Activated CD4-positive, alpha-beta memory T cell treated with anti-CD3 and anti-CD28 coated beads, Interleukin-2, amount 10 ng/mL, durations not matched to agents 7 days and 5 days (primary cell): ENCODE data around the gene CPSF3. TPM values are rescaled to one million over a fixed set of nuclear protein-coding genes. Genes with fewer than 3 reads are reported as not detected.
"Not testable (repeated sequence)": the region's sequence is repeated elsewhere in the genome, so short reads cannot be mapped to it uniquely, and the experiment has no call there.

Experiments
- CTCF ChIA-PET: fragments of 350-600 bp; sonication (Branson Sonifier 250); formaldehyde crosslinking; loops from one replicate; lab custom pipeline; 2021; ENCODE audit warnings: antibody characterized with exemption, inconsistent platforms; lab: Charles Lee
- POLR2A ChIA-PET: fragments of 350-600 bp; sonication (Branson Sonifier 250); formaldehyde crosslinking; loops from one replicate; lab custom pipeline; 2021; ENCODE audit warnings: antibody characterized with exemption; lab: Charles Lee
- DNase-seq: peaks from one replicate; pipeline ENCODE4 v3.0.0-alpha.2; 2020
- H3K27ac Mint-ChIP-seq: one replicate; pipeline ENCODE4 v1.8.0; 2021; ENCODE audit warnings: mild to moderate bottlenecking, mixed read lengths
- H3K27me3 Mint-ChIP-seq: one replicate; pipeline ENCODE4 v1.8.0; 2021; ENCODE audit warnings: mixed read lengths
- H3K36me3 Mint-ChIP-seq: one replicate; pipeline ENCODE4 v1.8.0; 2021; ENCODE audit warnings: low read depth, mixed read lengths
- H3K4me1 Mint-ChIP-seq: one replicate; pipeline ENCODE4 v1.8.0; 2021; ENCODE audit warnings: mixed read lengths
- H3K4me3 Mint-ChIP-seq: one replicate; pipeline ENCODE4 v1.8.0; 2021; ENCODE audit warnings: mild to moderate bottlenecking, mixed read lengths
- H3K9me3 Mint-ChIP-seq: one replicate; pipeline ENCODE4 v1.8.0; 2021; ENCODE audit warnings: mixed read lengths
- total RNA-seq, 2 experiments: library from RNA; stranded (reverse); gene quantifications; one replicate each; pipeline ENCODE4 v1.2.3, GENCODE V29; 2021

Gene CPSF3
- total RNA-seq, 2 experiments from 2014 or later: 49.7 to 51.7 TPM

DNA sequence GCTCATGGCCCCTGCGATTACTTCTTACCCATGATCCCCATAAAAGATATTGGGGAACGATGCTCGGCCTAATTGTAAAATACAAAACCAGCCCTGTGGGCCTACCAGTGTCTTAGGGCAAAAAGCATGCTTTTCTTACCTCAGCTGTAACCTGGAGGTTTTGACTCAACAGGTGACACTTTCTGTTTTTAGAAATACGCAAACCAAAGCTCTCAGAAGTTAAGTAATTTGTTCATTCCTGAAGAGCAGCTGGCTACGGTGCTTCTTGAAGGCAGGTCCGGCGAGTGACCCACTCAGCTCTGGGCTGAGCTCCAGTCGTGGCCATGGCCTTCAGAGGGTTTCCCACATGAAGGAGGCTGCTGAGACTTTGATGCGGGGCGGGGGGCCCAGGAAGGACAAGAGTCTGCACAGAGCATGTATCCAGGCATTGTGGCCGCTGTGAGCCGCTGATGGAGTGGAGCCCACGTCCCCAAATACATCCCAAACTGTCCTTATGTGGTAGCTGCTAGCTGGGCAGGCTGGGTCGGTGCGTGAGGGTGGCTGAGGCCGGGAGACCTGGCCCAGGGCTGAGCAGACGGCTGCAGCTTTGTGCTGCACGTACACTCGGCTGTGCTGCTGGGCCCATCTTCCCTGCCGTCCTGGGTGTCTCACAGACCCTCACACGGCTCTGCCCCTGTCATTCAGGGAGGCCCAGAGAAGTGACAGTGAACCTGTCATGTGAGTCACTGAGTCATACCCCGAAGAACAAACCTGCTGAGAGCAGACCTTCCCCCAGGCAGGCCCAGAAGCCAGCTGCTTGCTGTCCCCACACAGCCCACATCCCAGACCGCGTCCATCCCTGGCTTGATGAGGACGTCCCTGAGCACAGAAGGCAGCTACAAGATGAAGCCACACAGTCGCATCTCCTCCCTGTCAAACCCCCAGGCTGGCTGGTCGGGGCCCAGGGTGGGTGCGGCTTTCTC lies 34.2 kb upstream of the CPSF3 start:
- POLR2A ChIA-PET: no interaction called here
- Mint-ChIP-seq H3K4me1 (no peaks in the 10 kb centered on the region), H3K27me3 (no peaks in the 10 kb centered on the region), H3K27ac (no peak overlapping the region), H3K4me3 (no peak overlapping the region), H3K36me3 (no peaks in the 10 kb centered on the region), H3K9me3 (no peaks in the 10 kb centered on the region)
- CTCF ChIA-PET: interaction anchor here (1.4 kb wide), 1 partner anchor 8 kb away, joined by 3 read pairs; no protein-coding TSS in a partner anchor
- DNase-seq: no peak

DNA sequence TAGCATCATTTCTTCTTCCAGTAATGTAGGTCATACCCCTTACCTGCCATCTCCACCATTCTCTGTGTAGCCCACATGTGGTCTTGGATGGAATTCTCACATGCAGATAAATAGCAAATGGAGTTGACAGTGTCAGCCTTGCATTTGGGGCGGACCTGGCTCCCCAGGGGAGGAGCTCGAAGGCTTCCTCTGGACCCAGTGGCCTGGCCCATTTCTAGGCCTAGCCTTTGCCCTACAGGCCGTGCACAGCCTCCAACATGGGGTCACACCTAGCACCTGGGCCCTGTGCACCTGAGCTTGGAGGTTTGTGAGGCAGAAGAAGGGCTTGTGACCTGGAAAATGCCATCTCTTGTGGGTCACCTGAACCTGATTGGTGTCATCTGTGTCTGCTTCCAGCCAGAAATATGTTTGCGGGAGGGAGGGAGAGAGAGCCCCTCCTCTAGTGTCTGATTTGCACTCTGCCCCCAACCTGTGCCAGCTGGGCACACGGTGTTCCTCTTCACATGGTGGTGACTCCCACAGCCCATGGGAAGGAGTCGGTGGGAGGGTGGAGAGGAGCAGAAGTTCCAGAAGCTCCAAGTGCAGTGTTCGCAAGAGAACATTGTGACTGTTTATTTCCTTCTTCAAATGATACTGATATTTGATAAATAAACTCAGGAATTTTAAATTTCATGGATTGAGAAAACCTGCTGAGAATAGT lies 33.2 kb upstream of the CPSF3 start:
- Mint-ChIP-seq H3K36me3 (no peaks in the 10 kb centered on the region), H3K27ac (no peak overlapping the region), H3K9me3 (no peaks in the 10 kb centered on the region), H3K4me3 (no peak overlapping the region), H3K27me3 (no peaks in the 10 kb centered on the region), H3K4me1 (no peaks in the 10 kb centered on the region)
- ChIA-PET CTCF (no interaction called here), POLR2A (no interaction called here)
- no peak for DNase-seq

DNA sequence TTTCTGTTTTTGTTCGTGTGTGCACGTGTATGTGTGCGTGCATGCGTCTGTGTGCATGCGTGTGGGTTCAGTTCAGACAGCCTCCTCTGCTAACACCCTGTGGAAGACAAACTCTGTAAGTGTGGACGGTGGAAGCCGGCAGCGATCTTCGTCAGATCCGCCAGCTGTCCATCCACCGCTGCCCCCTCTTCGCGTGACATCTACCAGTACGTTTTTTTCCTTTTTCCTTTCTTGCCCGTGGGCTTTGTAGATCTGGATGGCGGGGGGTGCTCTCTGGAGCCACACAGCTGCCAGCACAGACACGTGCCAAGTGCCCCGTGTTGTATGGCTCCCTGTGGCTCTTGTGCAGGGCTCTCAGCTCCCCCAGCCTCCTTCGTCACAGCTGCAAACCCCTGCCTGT lies 32.5 kb upstream of the CPSF3 start:
- Mint-ChIP-seq H3K4me3 (no peak overlapping the region), H3K9me3 (no peaks in the 10 kb centered on the region), H3K27me3 (no peaks in the 10 kb centered on the region), H3K36me3 (no peaks in the 10 kb centered on the region), H3K27ac (no peak overlapping the region), H3K4me1 (no peaks in the 10 kb centered on the region)
- no peak for DNase-seq
- POLR2A ChIA-PET: no interaction called here
- CTCF ChIA-PET: no interaction called here

DNA sequence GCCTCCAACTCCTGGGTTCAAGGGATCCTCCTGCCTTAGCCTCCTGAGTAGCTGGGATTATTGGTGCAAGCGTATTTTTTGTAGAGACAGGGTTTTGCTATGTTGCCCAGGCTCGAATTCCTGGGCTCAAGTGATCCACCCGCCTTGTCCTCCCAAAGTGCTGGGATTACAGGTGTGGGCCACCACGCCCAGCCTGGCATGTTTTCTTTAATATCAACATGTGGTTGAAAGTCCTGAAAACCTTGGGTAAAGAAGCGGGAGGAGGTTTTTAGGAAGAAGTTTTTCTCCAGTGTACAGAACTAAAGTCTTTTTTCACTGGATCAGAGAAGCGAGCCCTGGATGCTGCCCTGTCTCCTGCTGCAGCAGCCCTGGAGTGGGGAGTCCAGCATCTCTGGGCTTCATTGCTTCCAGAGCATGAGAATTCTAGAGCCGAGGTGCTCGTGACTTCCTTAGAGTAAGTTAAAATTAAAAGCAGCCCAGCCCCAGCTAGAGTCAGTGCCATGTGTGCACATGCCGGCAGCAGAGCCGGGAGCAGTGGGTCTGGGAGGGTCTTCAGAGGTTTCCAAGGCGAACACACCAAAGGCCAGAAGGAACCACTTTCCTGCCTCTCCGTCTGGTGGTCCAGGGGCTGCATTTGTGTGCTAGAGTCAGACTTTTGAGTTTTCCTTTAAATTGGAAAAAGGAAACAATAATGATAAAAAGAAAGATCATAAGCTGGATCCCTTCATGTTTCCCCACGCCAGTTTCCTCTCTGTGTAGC lies 31.3 kb upstream of the CPSF3 start:
- ChIA-PET CTCF (no interaction called here), POLR2A (no interaction called here)
- H3K36me3 Mint-ChIP-seq: no peaks in the 10 kb centered on the region
- H3K27me3 Mint-ChIP-seq: no peaks in the 10 kb centered on the region
- H3K27ac Mint-ChIP-seq: no peak overlapping the region
- DNase-seq: no peak
- no peaks in the 10 kb centered on the region for H3K4me1 Mint-ChIP-seq
- H3K4me3 Mint-ChIP-seq: no peak overlapping the region
- no peaks in the 10 kb centered on the region for H3K9me3 Mint-ChIP-seq

DNA sequence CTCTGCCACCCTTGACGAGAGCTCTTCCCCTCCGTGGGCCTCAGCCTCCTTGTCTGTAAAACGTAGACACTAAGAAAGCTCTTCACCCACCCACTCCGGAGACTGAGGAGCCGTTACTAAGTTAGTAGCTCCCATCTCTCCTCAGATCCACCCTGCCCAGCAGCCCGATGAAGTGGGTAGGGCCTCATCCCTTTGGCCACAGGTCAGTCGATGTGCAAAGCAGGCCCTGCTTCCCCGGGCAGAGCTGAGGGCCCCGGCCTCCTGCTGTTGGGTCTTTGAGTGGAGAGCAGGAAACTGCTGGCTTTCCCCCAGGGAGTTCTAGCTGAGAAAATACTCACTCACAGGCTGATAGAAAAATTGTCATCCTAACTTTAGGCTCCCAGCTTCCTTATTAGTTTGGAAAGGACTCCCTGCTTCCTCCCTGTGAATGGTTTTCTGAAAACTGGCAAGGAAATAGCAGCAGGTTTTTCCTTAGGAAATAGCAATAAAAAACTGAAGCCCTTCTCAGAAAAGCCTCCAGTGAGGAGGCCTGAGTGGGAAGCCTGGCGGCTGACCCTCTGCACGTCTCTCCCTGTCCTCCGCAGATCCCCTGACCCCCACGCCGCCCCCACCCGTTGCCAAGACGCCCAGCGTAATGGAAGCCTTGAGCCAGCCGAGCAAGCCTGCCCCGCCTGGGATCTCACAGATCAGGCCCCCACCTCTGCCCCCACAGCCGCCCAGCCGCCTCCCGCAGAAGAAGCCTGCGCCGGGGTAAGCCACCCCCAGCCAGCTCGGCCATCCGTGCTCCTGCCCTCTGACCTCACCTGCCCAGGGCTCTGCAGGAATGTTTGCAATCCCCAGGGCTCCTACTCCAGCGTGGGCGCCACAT lies 30.3 kb upstream of the CPSF3 start:
- no peak for DNase-seq
- Mint-ChIP-seq H3K27ac (no peak overlapping the region), H3K4me3 (no peak overlapping the region), H3K36me3 (no peaks in the 10 kb centered on the region), H3K9me3 (no peaks in the 10 kb centered on the region), H3K4me1 (no peaks in the 10 kb centered on the region), H3K27me3 (no peaks in the 10 kb centered on the region)
- ChIA-PET CTCF (no interaction called here), POLR2A (no interaction called here)

DNA sequence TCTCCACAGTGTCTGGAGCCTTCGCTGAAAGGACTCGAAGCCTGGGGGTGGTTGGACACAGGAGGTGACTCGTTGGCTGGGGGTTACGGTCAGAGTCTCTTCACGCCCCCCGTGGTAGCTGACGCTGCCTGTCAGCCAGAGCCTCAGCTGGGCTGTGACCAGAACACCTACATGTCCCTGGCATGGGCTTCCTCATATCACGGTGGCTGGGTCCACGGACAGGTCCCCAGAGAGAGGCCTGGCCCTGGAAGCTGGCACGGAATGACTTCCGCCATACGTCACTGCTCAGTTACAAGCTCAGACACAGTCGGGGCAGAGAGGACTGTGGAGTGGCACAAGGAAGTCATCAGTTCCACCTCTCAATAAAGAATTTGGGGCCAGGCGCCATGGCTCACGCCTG lies 28.6 kb upstream of the CPSF3 start:
- no peaks in the 10 kb centered on the region for H3K4me1 Mint-ChIP-seq
- CTCF ChIA-PET: no interaction called here
- no peak overlapping the region for H3K4me3 Mint-ChIP-seq
- H3K36me3 Mint-ChIP-seq: no peaks in the 10 kb centered on the region
- H3K9me3 Mint-ChIP-seq: no peaks in the 10 kb centered on the region
- no peak for DNase-seq
- H3K27me3 Mint-ChIP-seq: no peaks in the 10 kb centered on the region
- POLR2A ChIA-PET: no interaction called here
- H3K27ac Mint-ChIP-seq: no peak overlapping the region

DNA sequence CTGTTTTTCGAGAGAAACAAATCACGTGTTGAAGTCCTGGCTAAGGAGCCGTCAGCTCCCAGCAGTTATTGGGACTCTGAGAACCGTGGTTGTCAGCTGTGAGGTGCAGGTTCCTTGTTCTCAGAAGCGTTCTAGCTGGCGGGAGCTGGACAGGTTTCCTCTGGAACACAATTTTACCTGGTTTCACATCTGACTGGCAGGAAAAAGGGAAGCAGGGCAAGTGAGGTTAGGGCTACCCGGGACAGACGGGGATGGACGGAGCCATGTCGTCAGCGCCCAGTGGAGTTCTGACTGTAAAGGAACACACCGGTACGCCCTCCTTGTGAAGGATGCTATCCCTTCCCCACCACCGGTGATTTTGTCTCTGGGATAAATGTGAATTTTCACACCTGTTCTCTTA lies 26.3 kb upstream of the CPSF3 start:
- Mint-ChIP-seq H3K36me3 (no peaks in the 10 kb centered on the region), H3K4me3 (no peak overlapping the region), H3K27me3 (peaks cover 1% of the 10 kb centered on the region), H3K4me1 (peaks cover 5% of the 10 kb centered on the region), H3K9me3 (no peaks in the 10 kb centered on the region), H3K27ac (no peak overlapping the region)
- CTCF ChIA-PET: interaction anchor here (0.8 kb wide), 1 partner anchor 9 kb away, joined by 3 read pairs; no protein-coding TSS in a partner anchor
- POLR2A ChIA-PET: no interaction called here
- DNase-seq: no peak

DNA sequence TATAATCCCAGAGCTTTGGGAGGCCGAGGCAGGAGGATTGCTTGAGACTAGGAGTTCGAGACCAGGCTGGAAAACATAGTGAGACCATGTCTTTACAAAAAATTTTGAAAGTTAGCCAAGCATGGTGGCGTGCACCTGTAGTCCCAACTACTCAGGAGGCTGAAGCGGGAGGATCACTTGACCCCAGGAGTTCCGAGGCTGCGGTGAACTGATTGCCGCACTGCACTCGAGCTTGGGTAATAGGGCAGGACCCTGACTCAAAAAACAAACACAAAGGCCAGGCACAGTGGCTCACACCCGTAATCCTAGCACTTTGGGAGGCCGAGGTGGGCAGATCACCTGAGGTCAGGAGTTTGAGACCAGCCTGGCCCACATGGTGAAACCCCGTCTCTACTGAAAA lies 25.2 kb upstream of the CPSF3 start:
- H3K4me1 Mint-ChIP-seq, H3K27me3 Mint-ChIP-seq, H3K36me3 Mint-ChIP-seq, H3K27ac Mint-ChIP-seq, H3K4me3 Mint-ChIP-seq, POLR2A ChIA-PET, H3K9me3 Mint-ChIP-seq, DNase-seq: not testable (repeated sequence)
- CTCF ChIA-PET: interaction anchor here (0.8 kb wide), 1 partner anchor 10 kb away, joined by 3 read pairs; no protein-coding TSS in a partner anchor

DNA sequence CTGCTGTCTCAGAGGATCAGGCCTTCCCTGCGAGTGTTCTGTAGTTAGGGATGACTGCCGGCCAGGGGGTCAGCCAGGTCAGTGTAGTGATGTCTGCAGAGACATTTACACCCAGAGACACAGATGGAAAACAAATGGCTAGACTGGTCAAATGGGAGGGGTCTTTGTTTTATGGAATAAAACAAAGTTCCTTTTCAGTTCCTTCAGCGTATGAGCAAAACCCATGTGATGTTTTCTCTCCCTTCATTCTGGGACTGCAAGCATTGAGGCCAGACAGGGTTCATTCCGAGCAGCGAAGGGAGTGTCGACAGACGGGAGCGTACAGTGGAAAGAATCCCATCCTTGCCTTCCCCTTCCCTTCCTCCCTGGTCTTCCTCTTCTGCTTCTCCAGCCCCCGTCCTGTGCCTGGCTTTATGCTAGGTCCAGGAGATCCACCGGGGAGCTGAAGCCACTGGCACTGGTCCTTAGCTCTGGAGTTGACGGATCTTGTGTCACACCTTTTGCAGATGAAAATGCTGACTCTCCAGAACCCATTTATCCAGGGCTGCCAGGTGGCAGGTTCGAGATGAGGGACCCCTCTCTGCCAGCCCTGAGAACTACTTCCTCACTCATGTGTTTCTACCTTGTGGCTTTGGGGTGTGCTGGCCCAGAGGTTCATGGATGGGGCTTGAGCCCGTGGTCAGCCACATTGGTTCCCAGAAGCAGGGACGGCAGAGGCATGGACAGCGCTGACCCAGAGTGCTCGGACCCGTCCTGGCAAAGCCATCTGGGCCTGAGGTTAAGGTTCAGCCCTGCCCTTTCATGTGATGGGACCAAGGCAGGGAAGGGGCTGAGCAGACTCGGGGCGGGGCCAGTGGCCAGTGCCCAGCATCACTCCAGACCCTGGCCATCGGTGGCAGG lies 24.3 kb upstream of the CPSF3 start:
- CTCF ChIA-PET: no interaction called here
- peaks cover 5% of the 10 kb centered on the region for H3K4me1 Mint-ChIP-seq
- peaks cover 1% of the 10 kb centered on the region for H3K27me3 Mint-ChIP-seq
- no peak for DNase-seq
- no peaks in the 10 kb centered on the region for H3K9me3 Mint-ChIP-seq
- H3K27ac Mint-ChIP-seq: no peak overlapping the region
- POLR2A ChIA-PET: no interaction called here
- peaks cover 6% of the 10 kb centered on the region for H3K36me3 Mint-ChIP-seq
- no peak overlapping the region for H3K4me3 Mint-ChIP-seq

DNA sequence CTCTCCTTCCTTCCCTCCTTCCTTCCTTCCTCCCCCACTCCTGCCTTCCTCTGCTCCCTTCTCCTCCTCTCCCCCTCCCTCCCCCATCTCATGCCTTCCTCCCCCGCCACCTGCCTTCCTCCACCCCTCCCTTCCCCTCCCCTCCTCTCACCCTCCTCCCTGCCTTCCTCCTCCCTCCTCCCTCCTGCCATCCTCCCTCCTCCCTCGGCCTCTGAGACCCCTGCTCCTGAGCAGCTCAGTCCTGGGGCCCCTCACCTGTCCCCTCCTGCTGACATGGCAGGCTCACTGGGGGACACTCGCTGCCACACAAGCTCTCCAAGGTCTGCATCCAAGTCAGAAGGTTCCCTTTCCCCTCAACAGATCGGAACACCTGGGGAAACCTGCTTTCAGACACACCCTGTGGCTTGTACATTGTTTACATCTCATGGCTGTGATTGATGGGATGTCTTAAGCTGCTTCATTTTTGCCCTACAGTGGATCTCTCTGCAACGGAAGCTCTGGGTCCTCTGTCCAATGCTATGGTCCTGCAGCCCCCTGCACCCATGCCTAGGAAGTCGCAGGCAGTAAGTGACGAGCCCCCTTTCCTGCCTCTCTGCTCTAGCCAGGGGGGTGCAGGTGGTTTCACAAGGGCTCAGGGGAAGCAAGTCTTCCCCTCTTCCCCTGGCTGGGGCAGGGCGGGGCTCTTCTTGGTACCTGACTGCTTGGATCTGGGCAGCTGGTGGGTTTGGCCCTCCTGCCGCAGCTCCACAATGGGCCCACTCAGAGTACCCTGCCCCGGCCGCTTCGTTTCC lies 23.0 kb upstream of the CPSF3 start:
- ChIA-PET POLR2A (no interaction called here), CTCF (no interaction called here)
- DNase-seq: no peak
- Mint-ChIP-seq H3K27me3 (peaks cover 1% of the 10 kb centered on the region), H3K36me3 (peaks cover 6% of the 10 kb centered on the region), H3K4me3 (no peak overlapping the region), H3K4me1 (peaks cover 5% of the 10 kb centered on the region), H3K9me3 (no peaks in the 10 kb centered on the region), H3K27ac (no peak overlapping the region)

DNA sequence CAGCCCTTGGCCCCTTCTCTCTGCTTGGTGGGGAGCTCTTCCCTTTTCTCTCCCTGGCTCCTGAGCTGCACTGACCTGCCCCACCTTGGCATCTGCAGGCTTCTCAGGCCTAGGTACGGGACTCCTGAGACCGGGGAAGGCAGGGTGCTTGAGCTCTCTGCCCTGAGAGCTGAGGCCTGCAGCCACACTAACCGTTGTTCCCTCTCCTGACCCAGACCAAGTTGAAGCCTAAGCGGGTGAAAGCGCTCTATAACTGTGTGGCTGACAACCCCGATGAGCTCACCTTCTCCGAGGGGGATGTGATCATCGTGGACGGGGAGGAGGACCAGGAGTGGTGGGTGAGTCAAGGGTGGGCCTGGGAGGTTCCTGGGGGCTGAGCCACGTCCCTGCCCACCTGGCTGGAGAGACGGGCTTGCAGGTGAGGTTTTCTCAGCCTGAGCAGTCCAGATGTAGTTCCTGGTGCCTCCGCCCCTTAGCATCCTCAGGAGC lies 22.4 kb upstream of the CPSF3 start:
- Mint-ChIP-seq H3K27me3 (peaks cover 1% of the 10 kb centered on the region), H3K9me3 (no peaks in the 10 kb centered on the region), H3K27ac (no peak overlapping the region), H3K4me1 (peaks cover 5% of the 10 kb centered on the region), H3K4me3 (no peak overlapping the region), H3K36me3 (peaks cover 6% of the 10 kb centered on the region)
- CTCF ChIA-PET: no interaction called here
- no peak for DNase-seq
- POLR2A ChIA-PET: interaction anchor here (1.1 kb wide), 1 partner anchor 22 kb away, joined by 3 read pairs; the partner anchor contains the start of genes CPSF3 and ITGB1BP1
